Stimulated activated CD8-positive, alpha-beta memory T cell treated with anti-CD3 and anti-CD28 coated beads, Interleukin-15, amount 100 ng/mL, for 24 hours (primary cell): ENCODE measurements around the gene HK2.
"Not testable (repeated sequence)": the region's sequence is repeated elsewhere in the genome, so short reads cannot be mapped to it uniquely, and the experiment has no call there.

Experiments
- DNase-seq: peaks from one replicate; pipeline ENCODE4 v3.0.0-alpha.2; 2020; ENCODE audit warnings: low read depth

Gene HK2

GRCh38 chr2:74895001-74895400, 61.1 kb downstream of the HK2 start:
- no peak for DNase-seq

GRCh38 chr2:74896232-74896631, 62.3 kb downstream of the HK2 start:
- DNase-seq: no peak

- DNase-seq: not testable (repeated sequence)
Measured at GRCh38 chr2:74900225-74900624, 66.3 kb downstream of the HK2 start.

GRCh38 chr2:74902281-74902860, 68.4 kb downstream of the HK2 start:
- no peak for DNase-seq

GRCh38 chr2:74906395-74906794, 72.5 kb downstream of the HK2 start:
- no peak for DNase-seq

- DNase-seq: not testable (repeated sequence)
Measured at GRCh38 chr2:74907560-74907959, 73.6 kb downstream of the HK2 start.

- no peak for DNase-seq
Measured at GRCh38 chr2:74908748-74909444, 75.0 kb downstream of the HK2 start.

GRCh38 chr2:74910245-74910644, 76.3 kb downstream of the HK2 start:
- DNase-seq: no peak

- no peak for DNase-seq
Measured at GRCh38 chr2:74911061-74911460, 77.1 kb downstream of the HK2 start.

GRCh38 chr2:74915743-74916142, 81.8 kb downstream of the HK2 start:
- no peak for DNase-seq

- no peak for DNase-seq
Measured at GRCh38 chr2:74916394-74916793, 82.5 kb downstream of the HK2 start.

GRCh38 chr2:74917702-74918619, 84.0 kb downstream of the HK2 start:
- DNase-seq: no peak

GRCh38 chr2:74919827-74920226, 85.9 kb downstream of the HK2 start:
- DNase-seq: peak; percentile 52

GRCh38 chr2:74921236-74921736, 87.4 kb downstream of the HK2 start:
- no peak for DNase-seq

GRCh38 chr2:74922592-74923227, 88.8 kb downstream of the HK2 start:
- no peak for DNase-seq

GRCh38 chr2:74924463-74925265, 90.7 kb downstream of the HK2 start:
- no peak for DNase-seq

- DNase-seq: no peak
Measured at GRCh38 chr2:74925361-74925786, 91.4 kb downstream of the HK2 start.

GRCh38 chr2:74927621-74928020, 93.7 kb downstream of the HK2 start:
- no peak for DNase-seq

GRCh38 chr2:74930811-74931486, 97.0 kb downstream of the HK2 start:
- no peak for DNase-seq

- no peak for DNase-seq
Measured at GRCh38 chr2:74931940-74932339, 98.0 kb downstream of the HK2 start.

- no peak for DNase-seq
Measured at GRCh38 chr2:74935975-74936391, 102.1 kb downstream of the HK2 start.
